Bone marrow (tissue), 2 donors: ENCODE data around the gene IGSF23.
"Not testable (repeated sequence)": the region's sequence is repeated elsewhere in the genome, so short reads cannot be mapped to it uniquely, and the experiment has no call there.

Experiments used
- DNase-seq, 2 donors: peaks; one replicate each; lab custom pipeline; 2025; lab: John Stamatoyannopoulos, UW

Gene IGSF23

DNA sequence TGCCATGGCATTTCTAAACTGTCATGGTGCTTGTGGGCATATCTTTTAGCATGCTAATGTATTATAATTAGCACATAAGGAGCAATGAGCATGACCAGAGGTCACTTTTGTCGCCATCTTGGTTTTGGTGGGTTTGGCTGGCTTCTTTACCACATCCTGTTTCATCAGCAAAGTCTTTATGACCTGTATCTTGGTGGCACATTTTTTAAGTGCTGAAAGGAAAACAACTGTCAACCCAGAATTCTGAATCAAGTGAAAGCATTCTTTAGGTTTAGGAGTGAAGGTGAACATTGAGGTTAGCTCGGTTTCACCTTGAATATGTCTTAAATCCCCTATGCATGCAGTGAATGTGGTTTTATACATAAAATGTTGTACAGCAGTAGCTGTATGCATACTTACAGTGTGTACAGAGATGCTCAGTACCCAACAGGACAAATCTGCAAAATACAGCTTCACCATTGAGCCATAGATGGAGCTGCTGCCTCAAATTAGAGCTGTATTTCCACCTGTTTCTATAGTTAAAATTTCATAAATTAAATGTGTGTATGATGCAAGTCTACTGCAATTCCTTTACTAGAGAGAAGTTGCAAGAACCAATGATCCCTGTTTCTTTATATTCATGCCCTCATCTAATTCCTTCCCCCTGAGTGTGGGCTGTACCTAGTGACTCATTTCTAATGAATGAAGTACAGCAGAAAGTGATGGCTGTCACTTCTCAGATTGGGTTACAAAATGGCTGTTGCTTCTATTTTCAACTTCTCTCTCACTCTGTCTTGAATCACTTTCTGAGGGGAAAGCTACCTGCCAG lies 25.2 kb upstream of the IGSF23 start:
- DNase-seq, result no peak

- DNase-seq, result no peak
Observed at GRCh38 chr19:44588771-44589112, 24.6 kb upstream of the IGSF23 start.

DNA sequence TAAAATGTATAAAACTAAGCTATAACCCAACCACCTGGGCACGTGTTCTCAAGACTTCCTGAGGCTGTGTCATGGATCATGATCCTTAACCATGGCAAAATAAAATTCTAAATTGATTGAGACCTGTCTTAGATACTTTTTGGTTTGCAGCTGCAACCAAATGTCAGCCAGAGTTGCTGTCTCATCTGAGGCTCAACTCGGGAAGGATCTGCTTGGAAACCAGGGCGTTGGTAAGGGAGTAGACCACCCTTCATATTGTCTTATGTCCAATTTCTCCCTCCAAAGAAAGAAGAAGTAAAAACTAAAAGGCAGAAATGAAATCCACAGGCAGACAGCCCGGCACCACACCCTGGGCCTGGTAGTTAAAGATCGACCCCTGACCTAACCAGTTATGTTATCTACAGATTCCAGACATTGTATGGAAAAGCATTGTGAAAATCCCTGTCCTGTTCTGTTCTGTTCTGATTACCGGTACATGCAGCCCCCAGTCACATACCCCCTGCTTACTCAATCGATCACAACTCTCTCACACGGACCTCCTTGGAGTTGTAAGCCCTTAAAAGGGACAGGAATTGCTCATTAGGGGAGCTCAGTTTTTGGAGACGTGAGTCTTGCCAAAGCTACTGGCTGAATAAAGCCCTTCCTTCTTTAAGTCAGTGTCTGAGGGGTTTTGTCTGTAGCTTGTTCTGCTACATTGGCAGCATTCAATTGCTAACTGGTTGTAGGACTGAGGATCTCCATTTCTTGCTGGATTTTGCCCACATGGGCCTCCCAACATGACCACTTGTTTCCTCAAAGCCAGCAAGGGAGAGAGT lies 22.9 kb upstream of the IGSF23 start:
- no peak for DNase-seq

DNA sequence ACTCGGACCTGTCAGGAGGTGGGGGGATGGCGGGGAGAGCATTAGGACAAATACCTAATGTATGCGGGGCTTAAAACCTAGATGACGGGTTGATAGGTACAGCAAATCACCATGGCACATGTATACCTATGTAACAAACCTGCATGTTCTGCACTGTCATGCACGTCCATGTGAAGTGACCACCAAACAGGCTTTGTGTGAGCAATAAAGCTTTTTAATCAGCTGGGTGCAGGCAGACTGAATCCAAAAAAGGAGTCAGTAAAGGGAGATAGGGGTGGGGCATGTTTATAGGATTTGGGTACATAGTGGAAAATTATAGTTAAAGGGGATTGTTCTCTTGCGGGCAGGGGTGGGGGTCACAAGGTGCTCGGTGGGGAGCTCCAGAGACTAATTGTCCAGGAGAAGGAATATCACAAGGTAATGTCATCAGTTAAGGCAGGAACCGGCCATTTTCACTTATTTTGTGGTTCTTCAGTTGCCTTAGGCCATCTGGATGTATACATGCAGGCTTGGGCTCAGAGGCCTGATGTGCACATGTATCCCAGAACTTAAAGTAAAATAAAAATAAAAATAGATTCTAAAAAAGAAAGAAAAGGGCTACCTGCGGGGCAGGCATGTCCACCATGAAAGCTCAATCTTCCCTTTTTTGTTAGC lies 21.9 kb upstream of the IGSF23 start:
- DNase-seq, result not testable (repeated sequence)

DNA sequence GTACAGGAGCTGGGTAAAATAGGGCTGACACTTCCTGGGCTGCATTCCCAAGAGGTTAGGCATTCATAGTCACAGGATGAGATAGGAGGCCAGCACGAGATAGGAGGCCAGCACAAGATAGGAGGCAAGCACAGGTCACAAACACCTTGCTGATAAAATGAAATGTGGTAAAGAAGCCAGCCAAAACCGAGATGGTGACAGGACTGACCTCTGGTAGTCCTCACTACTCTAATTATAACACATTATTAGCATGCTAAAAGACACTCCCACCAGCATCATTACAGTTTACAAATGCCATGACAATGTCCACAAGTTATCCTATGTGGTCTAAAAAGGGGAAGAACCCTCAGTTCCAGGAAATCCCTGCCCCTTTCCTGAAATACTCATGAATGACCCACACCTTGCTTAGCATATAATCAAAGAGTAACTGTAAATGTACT lies 20.9 kb upstream of the IGSF23 start:
- DNase-seq, result no peak

- no peak for DNase-seq
Observed at GRCh38 chr19:44593294-44593693, 20.1 kb upstream of the IGSF23 start.

DNA sequence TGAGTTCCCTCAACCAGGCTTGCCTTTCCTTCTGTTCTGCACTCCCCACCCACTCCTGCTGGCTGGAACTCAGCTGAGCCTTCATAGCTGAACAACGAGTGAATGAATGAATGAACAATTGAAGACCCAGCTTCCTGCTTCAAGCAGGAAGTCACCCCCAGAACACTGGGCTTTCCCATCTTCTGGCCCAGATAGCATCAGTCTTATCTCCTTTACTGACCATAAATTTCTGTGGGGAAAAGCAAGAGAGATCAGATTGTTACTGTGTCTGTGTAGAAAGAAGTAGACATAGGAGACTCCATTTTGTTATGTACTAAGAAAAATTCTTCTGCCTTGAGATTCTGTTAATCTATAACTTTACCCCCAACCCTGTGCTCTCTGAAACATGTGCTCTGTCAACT lies 19.5 kb upstream of the IGSF23 start:
- not testable (repeated sequence) for DNase-seq

GRCh38 chr19:44596428-44597130 lies 16.8 kb upstream of the IGSF23 start:
- DNase-seq, result no peak

GRCh38 chr19:44597131-44597491 lies 16.3 kb upstream of the IGSF23 start:
- no peak for DNase-seq

- DNase-seq, result no peak
Observed at GRCh38 chr19:44598355-44598754, 15.0 kb upstream of the IGSF23 start.

DNA sequence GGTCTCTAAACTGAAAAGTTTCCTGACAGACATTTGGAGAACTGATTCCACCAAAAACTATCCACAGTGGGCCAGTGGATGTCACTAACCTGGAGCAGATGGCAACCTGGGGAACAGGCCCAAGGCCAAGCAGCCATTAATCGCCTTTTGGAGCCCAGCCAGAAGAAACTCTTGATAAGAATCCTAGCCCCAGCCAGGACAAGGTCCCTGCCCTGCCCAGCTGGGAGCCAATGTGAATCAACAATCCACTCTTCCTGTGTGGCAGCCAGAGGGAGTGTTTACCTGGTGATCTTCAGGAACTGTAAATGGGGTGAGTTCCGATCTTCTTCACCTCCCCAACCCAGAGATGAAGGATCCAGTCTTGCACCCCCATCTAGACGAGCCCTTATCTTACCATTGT lies 14.5 kb upstream of the IGSF23 start:
- DNase-seq, result no peak

GRCh38 chr19:44600466-44600865 lies 12.9 kb upstream of the IGSF23 start:
- no peak for DNase-seq

DNA sequence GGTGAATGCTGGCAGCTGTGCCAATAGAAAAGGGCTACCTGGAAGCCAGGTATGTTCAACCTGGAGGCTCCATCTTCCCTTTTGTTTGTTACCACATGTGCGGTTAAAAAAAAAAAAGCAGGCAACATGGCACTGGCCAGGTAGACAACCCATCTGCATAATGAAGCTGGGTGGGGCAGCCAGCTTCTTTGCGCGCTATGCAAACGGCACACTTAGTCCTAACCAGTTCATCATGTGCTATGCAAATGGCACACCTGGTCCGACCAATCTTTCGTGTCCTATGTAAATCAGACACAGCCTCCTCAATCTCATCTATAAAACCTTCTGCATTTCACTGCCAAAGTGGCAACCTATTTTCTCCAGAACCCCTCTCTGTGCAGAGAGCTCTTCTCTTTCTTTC lies 11.3 kb upstream of the IGSF23 start:
- DNase-seq, result no peak

- no peak for DNase-seq
Observed at GRCh38 chr19:44603201-44603945, 10.0 kb upstream of the IGSF23 start.

- DNase-seq, result no peak
Observed at GRCh38 chr19:44604241-44604640, 9.1 kb upstream of the IGSF23 start.

GRCh38 chr19:44605547-44605946 lies 7.8 kb upstream of the IGSF23 start:
- no peak for DNase-seq

DNA sequence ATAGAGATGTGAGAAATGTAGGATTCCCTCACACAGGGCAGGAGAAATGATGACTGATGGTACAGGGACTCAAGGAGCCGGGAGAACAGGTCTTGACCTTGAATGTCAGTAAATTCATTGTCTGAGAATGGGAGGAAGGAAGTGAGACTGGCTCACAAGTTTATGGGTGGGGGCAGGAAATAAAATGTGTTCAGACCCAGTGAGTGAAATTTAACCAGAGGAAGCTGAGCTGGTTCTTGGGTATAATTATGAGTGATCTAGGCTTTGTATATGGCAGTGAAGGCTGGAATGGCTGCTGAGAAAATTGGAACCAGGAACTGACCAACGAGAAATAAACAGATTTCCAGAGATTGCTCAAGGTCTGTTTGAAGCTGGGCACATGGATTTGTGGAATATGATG lies 6.3 kb upstream of the IGSF23 start:
- no peak for DNase-seq

DNA sequence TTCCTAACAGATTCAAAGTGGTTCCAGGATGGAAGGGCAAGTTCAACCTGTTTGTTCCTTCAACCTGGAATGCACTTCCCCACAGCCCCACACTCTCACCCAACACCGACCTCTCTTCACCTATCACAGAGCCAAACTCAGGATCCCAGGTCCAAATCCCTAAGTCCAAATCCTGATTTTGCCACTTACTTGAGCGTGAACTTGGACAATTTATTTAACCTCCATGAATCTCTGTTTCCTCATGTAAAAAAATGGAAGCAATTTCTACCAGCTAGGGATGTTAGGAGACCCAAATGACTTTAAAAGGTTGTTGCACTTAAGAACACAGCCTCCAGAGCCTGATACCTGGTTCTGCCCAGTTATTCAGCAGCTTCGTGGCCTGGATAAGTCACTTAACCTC lies 5.4 kb upstream of the IGSF23 start:
- no peak for DNase-seq

DNA sequence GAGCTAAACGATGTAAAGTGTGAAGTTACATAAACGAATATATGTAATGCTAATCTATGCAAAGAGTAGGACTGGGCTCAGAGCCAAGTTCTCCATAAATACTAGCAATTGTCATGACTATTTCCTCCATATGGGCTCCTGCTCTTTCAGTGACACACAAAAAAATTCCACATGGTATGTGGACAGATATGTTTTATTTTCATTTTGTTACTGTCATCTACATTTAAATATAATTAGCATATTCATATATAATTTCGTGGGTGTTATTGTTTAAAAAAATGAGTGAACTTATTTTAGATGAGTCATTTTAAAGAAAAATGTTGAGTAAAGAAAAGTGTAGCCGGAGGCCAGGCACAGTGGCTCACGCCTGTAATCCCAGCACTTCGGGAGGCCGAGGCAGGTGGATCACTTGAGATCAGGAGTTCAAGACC lies 5.0 kb upstream of the IGSF23 start:
- no peak for DNase-seq

- no peak for DNase-seq
Observed at GRCh38 chr19:44609219-44609618, 4.1 kb upstream of the IGSF23 start.

DNA sequence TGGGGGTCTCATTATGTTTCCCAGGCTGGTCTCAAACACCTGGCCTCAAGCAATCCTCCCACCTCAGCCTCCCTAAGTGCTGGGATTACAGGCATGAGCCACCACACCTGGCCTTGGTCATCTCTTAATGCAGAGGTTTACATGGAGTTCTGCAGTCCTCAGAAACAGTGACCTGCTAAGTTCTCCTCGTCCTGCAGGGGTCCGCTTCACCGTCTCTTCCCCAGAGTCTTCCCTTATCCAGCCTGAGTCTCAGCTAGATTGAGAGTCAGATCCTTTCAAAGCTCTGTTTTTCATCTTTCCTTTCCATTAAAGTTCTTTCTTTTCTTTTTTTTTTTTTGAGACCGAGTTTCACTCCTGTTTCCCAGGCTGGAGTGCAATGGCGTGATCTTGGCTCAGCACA lies 2.9 kb upstream of the IGSF23 start:
- not testable (repeated sequence) for DNase-seq
